Inflammatory macrophage treated with lipopolysaccharide for 4 hours (primary cell): Measurements from ENCODE around the gene BEST3.
"Not testable (repeated sequence)": the region's sequence is repeated elsewhere in the genome, so short reads cannot be mapped to it uniquely, and the experiment has no call there.

Experiments
- DNase-seq: peaks from one replicate; pipeline ENCODE4 v3.0.0-alpha.2; 2020

BEST3 gene

GRCh38 chr12:69645031-69645430 lies 54.1 kb downstream of the BEST3 start:
- no peak for DNase-seq

- no peak for DNase-seq
Measured at GRCh38 chr12:69644511-69644910, 54.6 kb downstream of the BEST3 start.

- DNase-seq: no peak
Measured at GRCh38 chr12:69642531-69642930, 56.6 kb downstream of the BEST3 start.

- DNase-seq: no peak
Measured at GRCh38 chr12:69641546-69641945, 57.6 kb downstream of the BEST3 start.

GRCh38 chr12:69639400-69640016 lies 59.6 kb downstream of the BEST3 start:
- peak; percentile 63 for DNase-seq

- DNase-seq: no peak
Measured at GRCh38 chr12:69633061-69633460, 66.0 kb downstream of the BEST3 start.

- no peak for DNase-seq
Measured at GRCh38 chr12:69630191-69630590, 68.9 kb downstream of the BEST3 start.

GRCh38 chr12:69627501-69627900 lies 71.6 kb downstream of the BEST3 start:
- DNase-seq: no peak

- DNase-seq: no peak
Measured at GRCh38 chr12:69623970-69624369, 75.1 kb downstream of the BEST3 start.

GRCh38 chr12:69621551-69621950 lies 77.6 kb downstream of the BEST3 start:
- DNase-seq: no peak

GRCh38 chr12:69620921-69621320 lies 78.2 kb downstream of the BEST3 start:
- DNase-seq: no peak

- DNase-seq: no peak
Measured at GRCh38 chr12:69620077-69620476, 79.0 kb downstream of the BEST3 start.

GRCh38 chr12:69619050-69619449 lies 80.1 kb downstream of the BEST3 start:
- no peak for DNase-seq

- peak; percentile 5 for DNase-seq
Measured at GRCh38 chr12:69616025-69616424, 83.1 kb downstream of the BEST3 start.

GRCh38 chr12:69613351-69613750 lies 85.8 kb downstream of the BEST3 start:
- DNase-seq: no peak

- DNase-seq: no peak
Measured at GRCh38 chr12:69610729-69611128, 88.4 kb downstream of the BEST3 start, which contains the start of gene LRRC10. LRRC10 (minus strand) TSS chr12:69610907; CDS start chr12:69610838, 69 bp downstream.

GRCh38 chr12:69610126-69610525 lies 89.0 kb downstream of the BEST3 start:
- DNase-seq: no peak

GRCh38 chr12:69608114-69608513 lies 91.0 kb downstream of the BEST3 start:
- DNase-seq: peak; percentile 5

- not testable (repeated sequence) for DNase-seq
Measured at GRCh38 chr12:69604275-69604674, 94.8 kb downstream of the BEST3 start.
